GM18517 (cell line): ENCODE data around the gene TLX3.

ENCODE experiments used
- ATAC-seq: cut with Tn5 transposase; IDR thresholded peaks from one replicate; pipeline ENCODE4 v1.9.1; 2021; ENCODE audit warnings: mild to moderate bottlenecking, moderate library complexity; ENCODE audit not compliant: unreplicated experiment

The TLX3 gene

DNA sequence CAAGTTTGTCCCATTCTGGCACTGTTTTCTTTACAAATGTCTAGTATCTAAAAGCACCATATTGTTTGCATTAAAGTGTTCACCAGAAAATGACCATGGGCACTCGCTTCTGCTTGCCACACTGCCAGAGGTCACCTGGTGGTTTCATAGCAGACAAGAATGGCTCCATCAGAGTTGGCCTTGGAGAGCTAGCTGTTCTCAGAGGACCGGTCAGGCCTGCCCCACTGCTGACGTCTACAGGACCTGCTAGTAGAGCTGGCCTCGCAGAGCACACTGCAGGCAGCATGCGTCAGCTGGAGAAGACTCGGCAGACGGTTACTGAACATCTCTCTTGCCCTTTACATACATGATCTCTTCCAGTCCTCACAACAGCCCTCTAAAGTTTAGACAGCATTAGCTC is 8.7 kb upstream of the TLX3 start:
- no peak for ATAC-seq

DNA sequence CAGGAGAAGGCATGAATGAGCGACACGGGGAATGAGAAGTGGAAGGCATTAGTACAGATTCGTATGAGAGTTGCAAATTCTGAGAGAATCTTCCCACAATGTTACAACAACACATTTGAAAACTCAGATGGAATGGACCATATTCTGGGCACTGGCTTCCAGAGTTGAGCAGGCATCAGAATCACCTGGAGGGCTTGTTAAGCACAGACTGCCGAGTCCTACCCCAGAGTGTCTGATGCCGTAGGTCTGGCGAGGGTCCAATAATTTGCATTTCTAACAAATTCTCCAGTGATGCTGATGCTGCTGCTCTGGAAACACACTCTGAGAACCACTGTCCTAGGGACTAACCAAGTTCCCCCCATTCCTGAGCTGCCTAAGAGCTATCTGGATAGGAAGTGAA is 2.9 kb upstream of the TLX3 start:
- ATAC-seq: no peak

DNA sequence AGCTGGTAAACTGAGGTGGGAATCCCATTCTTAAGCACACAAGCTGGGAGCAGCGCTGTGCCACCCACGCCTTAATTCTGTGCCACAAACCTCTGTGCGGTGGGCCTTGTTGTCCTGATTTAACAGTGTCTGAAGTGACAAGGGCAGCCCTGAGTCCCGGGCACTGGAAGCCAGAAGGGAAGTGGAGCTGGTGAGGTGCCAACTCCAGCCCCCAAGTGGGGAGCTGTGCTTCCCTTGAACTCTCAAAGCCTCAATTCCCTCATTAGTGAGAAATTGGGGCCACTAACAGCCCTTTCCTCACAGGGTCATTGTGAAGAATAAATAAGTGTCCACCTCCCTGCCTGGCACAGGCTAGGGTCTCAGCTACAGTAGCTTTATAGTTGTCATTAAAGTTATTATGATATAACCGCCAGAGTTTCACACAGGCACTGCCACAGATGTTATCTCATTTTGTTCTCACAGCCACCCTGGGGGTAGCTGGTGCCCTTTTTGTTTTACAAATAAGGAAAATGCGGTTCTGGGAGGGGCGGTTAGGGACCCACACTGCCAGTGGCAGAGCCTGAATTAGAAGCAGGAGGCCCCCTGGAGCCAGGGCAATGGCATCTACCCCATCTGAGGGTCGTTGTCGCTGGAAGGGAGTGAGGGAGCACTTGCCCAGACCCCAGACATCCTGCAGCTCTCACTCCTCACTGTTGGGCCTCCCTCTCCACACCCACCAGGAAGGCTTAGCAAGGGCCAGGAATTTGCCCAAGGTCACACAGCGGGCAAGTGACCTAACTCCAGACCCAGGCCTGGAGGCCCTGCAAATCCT is 2.1 kb upstream of the TLX3 start:
- ATAC-seq: no peak

DNA sequence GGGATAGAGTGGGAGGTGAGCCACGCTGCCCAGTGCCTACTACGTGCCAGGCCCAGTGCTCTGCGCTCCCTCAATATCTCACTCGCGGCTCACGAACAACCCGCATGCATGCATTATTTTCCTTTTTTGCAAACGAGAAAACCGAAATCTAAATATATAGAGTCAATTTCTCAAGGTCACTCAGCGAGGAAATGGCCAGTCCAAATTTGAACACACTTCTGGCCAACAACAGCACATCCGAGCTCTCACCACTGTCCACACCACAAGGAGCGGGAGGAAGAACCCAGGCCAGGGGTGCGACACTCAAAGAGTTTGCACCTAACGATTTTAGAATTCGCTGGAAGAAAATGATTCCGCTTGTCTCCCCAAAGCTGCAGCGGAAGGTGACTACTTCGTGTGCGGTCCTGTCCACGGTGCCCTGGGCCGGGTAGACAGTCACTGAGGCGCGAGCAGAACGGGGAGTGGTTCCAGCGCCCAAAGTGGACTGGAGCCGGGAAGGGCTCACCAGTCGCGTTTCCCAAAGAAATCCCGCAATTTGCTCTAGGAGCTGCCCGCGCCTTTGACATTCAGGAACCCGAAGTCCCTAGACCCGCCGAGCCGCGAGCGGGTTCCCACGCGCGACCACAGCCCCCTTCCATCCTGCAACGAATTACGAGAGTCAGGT is 1.1 kb upstream of the TLX3 start:
- no peak for ATAC-seq

DNA sequence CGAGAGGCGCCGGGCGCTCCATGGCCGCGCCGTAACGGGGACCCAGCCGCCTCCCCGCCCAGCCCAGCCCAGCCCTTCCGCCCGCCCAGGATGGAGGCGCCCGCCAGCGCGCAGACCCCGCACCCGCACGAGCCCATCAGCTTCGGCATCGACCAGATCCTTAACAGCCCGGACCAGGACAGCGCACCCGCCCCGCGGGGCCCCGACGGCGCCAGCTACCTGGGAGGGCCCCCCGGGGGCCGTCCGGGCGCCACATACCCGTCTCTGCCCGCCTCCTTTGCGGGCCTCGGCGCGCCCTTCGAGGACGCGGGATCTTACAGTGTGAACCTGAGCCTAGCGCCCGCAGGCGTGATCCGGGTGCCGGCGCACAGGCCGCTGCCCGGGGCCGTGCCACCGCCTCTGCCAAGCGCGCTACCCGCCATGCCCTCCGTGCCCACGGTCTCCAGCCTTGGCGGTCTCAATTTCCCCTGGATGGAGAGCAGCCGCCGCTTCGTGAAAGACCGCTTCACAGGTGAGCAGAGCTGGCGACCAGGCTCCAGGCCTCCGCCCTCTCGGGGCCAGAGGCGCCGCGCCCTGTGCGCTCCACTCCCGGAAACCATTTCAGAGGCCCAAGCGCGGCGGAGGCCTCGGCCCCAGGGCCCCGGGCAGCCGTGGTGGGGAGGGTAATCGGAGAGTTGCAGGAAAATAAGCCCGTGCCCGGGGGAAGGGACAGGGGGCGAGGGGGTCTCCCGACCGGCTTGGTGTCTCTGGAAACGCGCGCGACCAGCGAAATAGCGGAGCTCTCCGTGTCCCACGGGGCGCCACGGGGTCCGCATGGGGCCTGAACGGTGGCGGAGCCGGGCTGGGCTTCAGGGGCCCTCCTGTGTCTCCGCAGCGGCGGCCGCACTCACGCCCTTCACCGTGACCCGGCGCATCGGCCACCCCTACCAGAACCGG is 496 bp downstream of the TLX3 start:
- no peak for ATAC-seq

DNA sequence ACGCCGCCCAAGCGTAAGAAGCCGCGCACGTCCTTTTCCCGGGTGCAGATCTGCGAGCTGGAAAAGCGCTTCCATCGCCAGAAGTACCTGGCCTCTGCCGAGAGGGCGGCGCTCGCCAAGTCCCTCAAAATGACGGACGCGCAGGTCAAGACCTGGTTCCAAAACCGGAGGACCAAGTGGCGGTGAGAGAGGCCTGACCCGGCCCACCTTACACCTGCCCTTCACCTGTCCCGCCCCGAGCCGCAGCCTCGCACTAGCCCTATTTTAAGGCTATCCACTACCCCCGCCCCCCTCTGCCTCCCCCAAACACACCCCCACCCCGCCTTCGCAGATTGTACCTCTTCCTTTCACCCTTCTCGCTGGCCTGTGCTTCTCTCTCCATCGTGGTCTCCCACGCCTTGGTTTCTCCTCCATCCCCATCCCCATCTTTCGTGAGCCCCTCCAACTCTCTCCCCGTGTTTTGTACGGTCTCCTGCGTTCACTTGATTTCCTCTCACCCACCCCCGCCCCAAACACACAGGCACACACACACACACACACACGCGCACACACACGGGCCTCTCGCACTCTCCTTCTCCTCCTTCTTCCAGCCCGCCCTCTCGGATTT is 1.3 kb downstream of the TLX3 start:
- ATAC-seq: no peak

DNA sequence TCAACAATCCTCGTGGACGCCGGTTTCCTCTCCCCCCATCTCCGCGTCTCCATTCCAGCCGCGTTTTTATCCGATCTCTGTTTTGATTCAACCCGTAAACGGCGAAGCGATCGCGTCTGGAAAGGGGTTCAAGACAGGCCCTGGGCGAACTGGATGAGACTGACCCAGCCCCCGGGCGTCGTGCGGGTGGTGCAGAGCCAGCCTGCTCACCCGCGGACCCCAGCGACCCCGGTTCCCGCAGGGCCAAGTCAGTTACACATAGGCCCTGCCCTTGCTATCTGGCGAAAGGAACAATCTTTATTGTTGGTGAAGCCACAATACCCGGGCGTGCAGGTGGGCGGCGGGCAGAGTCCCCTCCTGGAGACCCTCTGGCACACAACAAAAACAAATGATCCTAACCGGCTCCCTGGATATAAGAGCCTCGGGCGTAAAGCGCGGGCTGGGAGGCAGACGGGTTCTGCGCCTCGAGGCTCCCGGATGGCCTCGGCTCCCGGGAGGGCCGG is 1.8 kb downstream of the TLX3 start:
- ATAC-seq: no peak

DNA sequence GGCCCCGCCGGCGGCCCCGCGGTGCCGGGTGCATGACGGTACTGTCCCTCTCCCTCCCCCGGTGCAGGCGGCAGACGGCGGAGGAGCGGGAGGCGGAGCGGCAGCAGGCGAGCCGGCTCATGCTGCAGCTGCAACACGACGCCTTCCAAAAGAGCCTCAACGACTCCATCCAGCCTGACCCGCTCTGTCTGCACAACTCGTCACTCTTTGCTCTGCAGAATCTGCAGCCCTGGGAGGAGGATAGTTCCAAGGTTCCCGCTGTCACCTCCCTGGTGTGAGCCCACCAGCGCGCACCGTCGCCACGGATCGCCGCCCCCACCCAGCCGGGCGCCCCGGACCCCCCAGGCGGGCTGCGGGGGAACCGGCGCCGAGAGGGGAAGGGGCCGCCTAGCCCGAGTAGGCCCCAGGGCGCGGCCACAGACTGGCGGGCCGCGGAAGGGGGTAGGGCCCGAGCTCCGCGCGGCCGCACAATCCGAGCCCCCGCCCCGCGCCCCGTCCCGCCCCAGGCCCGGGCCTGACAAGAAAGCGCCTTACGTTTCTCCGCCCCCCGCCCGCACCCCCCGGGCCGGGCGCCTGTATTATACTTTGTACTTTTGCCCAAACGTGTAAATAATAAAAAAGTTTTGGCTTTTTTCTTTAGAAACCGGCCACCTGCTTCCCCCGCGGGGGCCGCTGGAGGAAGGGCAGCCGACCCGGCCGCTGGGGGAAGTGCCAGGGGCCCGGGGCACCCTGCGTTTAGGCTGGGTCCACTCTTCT is 2.5 kb downstream of the TLX3 start:
- no peak for ATAC-seq

DNA sequence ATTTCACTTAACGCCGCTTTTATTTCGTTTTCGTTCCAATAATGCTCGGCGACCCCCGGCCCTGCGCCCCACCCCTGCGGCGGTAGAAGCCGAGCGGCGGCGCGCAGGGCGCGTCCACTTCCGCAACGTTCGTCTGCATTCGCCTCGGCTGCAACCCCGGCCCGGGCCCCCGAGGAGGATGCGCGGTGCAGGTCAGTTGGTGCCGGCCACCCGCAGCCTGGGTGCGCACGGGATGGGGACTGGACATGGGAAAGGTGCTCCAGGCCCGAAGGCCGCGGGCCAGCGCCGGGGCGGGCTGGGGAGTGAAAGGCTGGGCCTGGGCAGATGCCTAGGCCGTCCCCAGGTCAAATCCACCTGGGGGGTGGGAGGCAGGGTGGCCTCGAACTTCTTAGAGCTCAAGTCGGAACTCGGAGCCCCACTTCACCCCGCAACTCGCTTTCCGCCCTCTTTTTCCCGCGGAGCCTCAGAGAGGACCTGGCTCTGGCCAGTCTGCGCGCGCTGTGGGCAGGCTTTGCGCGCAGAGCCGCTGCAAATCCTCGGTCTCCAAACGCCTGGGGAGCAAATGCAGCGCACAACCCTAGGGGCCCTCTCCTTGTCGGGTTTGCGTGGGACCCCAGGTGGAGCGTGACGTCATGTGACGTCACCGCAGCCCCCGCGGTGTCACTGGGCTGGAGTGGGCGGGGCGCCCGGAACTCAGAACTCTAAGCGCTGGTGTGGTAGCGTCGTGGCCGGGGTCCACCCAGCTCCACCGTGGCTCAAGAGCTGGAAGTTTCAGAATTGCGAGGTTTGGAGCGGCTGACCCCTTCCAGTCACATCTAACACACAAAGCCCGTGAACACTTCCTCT is 3.3 kb downstream of the TLX3 start:
- ATAC-seq: no peak

DNA sequence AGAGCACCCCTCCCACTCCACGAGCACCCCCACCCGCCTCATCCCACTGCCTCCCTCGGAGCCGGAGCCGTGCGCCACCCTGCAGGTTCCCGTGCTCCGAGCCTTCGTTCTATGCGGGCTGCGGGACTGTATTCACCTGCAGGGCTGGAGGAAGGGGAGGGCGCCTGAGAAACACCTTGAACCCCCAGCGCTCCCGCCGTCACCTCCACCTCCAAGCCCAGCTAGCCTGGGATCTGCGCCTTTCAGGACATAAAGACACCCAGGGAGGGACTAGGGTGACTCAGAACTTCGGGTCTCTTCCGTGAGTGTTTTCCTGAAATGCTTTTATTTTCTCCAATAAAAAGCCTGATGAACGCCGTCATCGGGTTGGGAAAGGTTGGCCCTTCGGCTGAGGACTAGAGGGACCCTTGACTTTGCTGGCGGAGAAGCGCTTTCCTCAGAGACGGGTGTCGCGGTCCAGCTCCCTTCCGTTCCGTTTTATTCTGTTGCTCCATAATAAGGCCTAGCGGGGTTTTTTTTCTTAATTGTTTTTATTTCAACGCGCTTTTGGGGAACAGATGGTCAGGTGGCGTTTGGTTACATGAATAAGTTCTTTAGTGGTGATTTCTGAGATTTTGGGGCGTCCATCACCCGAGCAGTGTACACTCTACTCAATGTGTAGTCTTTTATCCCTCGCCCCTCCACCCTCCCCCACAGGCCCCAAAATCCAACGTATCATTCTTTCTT is 4.6 kb downstream of the TLX3 start:
- ATAC-seq: no peak

DNA sequence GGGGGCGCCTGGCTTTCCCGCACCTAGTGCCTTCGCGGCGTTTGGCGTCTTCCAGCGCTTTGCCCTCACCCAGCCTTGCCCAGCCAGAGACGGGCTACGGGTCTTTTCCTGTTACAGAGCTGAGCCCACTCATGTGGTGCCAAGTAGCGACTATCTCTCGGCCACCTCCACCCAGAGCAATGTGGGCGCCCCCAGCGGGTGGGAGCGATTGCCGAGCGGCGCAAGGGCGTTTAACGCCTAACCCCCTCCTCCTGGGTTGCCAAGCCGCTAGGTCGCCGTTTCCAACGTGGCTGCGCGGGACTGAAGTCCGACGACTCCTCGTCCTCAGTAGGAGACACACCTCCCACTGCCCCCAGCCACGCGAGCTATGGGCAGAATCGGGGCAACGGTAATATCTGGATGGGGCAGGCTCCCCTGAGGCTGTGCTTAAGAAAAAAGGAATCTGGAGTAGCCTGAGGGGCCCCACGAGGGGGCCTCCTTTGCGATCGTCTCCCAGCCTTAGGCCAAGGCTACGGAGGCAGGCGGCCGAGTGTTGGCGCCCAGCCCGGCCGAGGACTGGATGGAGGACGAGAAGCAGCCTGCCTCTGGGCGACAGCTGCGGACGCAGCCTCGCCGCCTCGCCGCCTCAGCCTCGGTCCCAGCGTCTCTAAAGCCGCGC is 5.8 kb downstream of the TLX3 start:
- ATAC-seq: no peak

DNA sequence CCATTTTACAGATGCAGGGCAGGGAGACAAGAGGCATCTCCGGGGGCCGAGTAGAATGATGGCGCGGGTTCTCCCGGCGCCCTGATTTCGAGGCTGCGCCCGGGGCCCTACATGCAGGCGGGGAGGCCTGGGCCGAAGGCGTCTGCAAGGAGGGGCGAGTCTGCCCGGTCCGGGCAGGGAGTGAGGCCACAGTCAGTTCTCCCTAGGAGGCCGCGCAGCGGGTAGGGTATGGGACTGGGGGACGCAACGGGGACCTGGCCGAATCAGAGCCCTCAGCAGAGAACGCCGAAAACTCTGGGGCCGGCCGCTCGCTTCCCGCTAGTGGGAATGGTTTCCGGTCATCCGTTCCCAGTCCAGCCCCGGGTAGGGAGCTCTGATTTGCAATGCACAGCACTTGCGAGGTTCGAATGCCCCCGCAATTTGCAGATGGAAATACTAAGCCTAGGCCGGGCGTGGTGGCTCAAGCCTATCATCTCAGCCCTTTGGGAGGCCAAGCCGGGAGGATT is 6.4 kb downstream of the TLX3 start:
- ATAC-seq: no peak

DNA sequence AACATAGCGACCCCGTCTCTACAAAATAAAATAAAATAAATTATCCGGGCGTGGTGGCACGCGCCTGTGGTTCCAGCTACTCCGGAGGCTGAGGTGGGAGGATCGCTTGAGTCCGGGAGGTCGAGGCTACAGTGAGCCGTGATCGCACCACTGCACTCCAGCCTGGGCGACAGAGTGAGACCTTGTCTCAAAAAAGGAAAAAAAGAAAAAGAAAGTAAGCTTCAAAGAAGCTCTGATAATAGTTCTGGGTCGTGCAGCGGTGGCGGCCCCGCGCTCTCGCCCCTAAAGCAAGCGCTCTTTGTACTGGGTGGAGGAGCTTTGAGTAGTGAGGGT is 6.8 kb downstream of the TLX3 start:
- ATAC-seq: no peak

DNA sequence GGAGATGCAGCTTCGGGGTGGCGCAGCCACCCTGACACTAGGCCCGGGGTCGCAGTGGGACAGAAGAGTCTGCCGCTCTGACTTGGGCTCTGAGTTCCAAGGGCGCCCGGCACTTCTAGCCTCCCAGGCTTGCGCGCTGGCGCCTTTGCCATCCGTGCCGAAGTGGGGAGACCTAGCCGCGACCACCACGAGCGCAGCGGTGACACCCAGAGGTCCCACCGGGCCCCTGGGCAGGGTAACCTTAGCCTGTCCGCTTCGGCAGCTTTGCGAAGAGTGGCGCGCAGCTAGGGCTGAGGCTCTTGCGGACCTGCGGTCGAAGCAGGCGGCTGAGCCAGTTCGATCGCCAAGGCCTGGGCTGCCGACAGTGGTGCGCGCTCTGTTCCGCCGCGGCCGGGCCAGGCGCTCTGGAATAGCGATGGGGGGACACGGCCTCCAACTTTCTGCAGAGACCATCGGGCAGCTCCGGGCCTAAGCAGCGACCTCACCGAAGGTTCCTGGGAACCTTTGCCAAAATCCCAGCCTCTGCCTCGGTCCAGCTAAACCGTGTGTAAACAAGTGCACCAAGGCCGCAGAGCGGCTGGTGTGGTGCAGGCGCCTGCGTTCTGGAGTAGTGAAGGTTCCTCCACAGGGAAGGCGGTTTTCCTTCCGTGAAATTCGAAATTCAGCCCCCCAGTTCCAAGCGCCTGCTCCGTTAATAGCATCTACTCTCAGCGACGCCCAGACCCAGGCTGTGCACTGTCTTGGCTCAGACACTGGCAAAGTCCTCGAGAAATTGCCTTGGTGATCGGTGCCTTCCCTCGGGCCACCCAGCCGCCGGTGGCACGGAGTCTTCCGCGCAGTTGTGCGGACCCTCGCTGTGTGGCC is 7.4 kb downstream of the TLX3 start:
- no peak for ATAC-seq

DNA sequence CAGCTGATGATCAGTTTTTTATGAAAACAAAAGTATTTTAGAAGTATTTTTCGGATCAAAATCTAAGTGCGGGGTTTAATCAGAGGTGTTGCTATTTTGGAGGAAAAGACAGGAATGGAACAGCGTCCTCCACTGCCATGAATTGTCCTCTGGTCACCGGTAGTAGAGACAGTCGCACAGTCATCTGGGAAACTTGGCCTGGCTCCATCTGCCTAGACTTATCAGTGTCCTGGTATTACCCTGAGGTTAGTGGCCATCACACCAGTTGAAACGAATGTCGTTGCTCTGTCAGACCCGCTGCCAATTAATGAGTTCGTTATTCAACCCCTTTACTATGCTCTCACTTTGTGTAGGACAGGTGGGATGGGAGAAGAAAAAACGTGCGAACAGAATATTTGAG is 8.2 kb downstream of the TLX3 start:
- no peak for ATAC-seq

DNA sequence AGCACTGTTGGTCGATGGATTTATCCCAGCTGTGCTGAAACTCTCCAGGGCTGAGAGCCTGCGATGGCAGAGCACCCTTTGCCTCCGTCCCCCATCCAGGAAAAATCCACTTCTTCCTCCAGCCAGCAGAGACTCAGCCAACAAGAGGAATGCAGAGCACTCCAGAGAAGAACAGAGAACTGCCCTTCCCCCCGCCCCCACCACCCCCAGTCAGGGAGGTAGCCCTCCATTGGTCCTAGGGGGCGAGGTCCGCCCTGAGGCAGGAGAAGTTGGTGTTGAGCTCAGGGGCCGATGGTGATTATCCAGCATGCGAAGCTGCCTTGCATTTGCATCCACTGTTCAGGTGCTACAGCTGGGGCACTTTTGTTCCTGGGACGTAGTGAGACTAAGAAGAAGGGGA is 9.0 kb downstream of the TLX3 start:
- ATAC-seq: no peak

DNA sequence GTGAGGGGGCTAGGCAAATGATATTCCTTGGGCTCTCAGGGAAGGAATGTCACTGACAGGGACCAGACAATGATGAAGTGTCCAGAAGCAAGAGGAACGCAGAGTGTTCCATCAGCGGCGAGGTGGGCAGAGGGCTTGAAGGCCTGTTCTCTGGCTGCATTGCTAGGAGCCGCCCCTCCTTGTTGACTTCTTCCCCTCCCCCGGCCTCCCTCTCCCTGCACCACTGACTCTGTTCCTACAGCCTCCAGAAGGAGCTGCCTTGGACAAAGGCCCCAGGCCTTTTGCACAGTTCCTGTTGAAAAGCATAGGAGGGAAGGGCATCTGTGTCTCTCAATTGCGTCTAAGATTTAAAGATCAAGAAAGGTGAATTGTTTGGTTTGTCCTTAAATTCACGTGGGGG is 12.4 kb downstream of the TLX3 start:
- ATAC-seq: no peak
